ENCODE data around the gene PRR16.

Gene PRR16

DNA sequence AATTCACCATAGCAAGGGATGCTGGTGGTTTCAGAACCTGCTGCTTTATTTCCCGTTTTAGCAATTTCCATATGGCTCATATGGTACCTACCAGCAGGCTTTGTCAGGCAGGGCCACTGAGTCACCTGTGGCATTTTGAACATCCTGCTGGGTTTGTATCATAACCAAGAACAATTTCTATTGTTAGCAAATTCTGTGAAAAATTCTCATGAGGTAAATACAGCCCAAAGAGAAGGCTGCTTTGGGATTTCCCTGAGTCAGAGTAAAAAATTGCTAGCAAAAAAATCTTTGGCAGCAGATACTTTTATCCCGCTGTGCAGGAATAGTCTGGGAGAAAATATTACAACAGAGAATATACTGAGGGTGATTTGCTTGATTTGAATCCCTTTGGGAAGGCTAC is 52.7 kb downstream of the PRR16 start:
- DNase-seq (ENCODE audit: low read depth): no peak

DNA sequence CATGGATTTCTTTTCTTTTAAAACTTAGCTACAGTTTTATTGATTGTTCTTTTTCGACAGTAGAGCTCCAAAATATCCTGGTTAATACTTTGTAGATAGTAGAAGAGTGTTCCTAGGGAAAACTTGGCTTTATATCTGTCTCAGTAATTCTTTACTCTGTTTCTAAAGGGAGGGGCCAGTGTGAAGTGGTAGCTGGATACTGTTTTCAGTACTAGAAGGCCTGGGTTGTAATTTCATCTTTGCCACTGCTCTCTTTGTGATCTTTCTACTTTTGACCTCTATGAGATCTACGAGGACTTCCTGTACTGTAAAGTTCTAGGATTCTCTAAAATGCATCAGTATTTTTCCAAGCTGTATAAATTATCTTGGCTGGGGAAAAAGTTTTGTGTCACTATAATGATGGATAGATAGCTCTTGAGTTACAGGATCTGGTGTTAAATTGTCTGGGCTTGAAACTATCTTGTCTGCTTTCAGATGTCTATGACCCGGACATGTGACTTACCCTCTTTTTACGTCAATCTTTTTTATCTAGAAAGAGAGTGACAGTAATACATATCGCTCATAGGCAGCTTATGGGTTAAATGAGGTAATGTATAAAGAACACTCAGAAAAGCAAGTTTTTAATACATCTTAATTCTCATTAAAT is 53.6 kb downstream of the PRR16 start:
- DNase-seq (ENCODE audit: low read depth): no peak

DNA sequence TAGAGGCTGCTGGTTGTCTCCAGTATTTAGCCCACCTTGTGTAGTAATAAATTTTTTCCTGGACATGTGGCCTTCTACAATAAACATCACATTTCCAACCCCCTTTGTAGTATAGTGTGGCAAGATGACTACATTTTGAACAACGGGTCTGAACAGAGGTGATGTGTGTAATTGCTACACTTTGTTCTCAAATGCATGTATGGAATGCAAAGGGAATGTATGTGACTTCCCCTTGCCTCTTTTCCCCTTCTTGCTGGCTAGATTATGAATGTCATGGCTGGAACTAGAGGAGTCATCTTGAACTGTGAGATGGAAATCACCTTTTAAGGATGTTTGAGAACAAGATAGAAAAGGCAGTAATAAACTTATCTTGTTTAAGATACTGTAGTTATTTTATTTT is 54.5 kb downstream of the PRR16 start:
- DNase-seq (ENCODE audit: low read depth): no peak

DNA sequence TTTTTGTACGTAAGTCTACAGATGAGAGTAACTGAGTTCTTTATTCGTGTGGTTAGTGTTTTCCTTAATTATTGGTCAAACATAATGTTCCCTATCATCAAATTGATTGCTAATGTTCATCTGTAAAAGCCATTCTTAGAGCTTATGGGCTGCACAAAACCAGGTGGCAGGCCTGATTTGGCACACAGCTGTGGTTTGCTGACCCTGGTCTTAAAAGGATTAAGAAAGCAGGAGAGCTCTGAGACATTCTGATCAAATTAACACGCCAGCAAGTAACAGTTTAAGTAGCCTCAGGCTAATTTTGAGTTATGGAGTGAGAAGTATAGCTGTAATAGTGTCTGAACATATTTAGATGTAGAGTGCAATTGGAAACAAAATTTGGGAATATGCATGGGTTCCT is 63.2 kb downstream of the PRR16 start:
- DNase-seq (ENCODE audit: low read depth): no peak

DNA sequence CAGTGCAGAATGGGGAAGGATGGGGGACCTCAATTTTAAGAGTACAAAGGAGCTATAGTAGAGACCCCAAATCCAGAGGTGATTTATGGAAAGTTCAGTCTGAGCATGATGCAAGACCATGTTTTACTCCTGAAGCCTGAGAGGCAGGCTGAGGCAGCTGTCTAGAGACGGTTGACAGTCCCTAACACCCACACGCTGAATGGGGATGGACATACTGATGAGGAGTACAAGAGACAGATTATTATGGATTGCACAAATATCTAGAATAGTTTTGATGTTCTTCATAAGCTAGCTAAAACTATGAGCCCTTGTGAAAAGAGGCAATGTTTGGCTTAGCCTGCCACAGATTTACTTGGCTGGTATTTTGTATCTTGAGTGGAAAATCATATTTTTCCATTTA is 64.5 kb downstream of the PRR16 start:
- no peak for DNase-seq (ENCODE audit: low read depth)

DNA sequence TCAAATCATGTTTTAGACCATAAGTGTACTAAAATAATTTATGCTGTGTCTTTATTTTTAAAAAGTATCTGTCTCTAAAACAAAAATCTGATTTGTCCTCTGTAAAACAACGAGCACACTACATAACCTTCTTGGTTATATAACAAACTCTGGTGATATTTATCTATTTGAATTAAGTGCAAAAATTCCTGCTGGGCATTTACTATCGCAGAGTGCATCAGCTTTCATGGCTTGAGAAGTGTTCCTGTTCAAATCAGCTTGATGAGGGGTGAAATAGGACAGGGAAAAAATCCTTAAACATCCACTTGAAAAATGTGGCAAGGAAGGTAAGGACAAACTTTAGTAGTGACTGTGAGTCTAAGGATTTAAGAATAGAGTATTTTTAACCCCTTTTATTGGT is 65.3 kb downstream of the PRR16 start:
- DNase-seq (ENCODE audit: low read depth): no peak

DNA sequence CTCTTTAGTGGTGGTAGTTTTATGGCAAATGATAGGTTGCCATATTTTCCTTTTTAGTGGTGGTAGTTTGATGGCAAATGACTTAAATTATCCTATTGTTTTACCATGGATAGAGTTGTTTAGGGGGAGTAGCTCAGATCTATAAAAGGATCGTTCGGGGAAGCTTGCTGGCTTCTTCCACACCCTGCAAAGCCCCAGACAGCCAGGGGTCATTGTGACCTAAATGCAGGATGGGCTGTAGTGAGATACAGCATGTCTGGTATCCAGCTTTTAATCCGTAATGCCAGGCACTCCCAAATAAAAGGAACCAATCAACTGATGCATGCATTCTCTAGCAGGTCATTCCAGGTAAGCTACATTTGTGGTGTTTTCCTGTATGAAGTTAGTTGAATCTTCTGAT is 67.1 kb downstream of the PRR16 start:
- DNase-seq (ENCODE audit: low read depth): no peak

DNA sequence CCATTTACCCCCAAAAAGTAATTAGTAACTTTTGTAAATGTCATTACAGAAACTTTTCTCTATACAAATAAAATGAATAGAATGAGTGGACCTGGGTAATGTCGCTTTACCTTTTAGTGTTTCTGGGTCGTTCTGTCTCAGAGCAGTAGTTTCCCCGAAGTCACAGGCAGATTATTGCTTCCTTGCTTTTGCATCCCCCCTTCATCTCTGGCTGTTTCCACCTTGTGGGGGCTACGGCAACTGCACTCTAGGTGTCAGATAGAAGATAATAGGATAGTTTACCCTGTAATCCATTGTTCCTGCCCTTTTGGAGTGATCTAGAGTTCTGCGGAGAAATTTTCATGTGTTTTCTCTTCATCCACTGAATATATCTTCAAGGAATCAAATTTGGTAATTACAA is 68.7 kb downstream of the PRR16 start:
- DNase-seq (ENCODE audit: low read depth): no peak

DNA sequence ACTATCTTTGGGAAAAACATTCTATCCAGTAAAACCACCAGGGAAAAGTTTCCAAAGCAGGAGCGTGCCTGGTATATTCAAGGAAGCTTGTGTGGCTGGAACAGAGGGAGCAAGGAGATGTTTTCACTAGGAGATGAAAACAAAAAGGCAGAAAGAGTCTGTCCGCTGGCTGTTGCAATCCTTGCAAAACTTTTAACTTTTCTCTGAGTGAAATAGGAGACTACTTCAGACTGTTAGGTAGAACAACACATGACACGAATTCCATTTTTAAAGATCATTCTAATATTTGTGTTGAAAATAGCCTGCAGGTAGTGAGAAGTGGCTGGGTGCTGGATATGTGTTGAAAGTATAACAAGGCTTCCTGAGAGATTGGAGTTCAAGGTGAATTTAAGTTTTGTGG is 69.5 kb downstream of the PRR16 start:
- DNase-seq (ENCODE audit: low read depth): no peak

DNA sequence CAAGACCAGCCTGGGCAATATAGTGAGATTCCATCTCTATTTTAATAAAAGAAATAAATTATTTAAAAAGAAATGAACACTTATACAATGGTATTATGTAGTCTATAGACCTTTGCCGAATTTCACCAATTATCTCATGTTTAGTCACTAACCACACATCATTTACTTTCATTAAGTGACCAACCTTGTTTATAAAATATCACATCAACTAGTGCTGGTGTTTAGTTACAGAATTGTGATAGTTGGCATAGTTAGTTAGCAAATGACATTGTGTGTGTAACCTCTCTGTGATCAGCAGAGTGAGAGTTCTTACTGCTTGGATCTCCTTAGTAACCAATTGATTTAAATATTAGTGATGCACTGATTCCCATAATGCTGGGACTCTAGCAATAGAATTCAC is 71.8 kb downstream of the PRR16 start:
- no peak for DNase-seq (ENCODE audit: low read depth)

DNA sequence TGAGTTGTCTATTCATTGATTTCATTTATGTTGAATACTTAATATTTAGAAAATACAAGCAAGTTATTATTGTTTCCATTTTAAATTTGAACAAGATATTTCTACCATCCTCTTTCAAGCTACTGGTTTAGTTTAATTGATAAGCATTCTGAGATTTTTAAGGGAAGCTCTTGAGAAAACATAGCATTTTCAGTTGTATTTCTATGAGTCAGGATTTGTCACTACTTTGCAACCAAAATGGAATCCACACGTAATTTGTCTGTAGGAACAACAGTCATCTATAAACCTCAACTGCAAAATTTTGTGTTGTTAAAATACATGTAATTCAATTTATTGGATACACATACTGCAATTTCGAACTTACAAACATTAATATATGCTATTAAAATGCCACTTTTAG is 74.0 kb downstream of the PRR16 start:
- no peak for DNase-seq (ENCODE audit: low read depth)

DNA sequence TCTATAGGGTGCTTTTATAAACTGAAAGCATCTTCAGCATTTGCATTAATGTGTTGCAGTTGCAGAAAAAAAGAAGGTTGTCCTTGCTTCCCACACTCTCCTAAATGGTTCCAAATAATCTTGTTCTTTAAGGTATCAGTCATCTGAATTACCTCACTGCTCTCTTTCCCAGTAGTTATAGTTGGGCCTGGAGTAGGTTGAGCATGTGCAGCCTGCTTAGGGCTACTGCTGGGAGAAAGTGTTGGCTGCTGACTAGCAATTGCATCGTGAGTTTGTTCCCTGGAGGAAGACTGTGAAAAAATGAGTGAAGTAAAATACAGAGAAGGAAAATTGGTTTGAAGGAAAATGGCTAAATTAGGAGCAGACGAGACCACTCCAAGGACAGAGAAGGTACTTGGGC is 74.5 kb downstream of the PRR16 start:
- no peak for DNase-seq (ENCODE audit: low read depth)

DNA sequence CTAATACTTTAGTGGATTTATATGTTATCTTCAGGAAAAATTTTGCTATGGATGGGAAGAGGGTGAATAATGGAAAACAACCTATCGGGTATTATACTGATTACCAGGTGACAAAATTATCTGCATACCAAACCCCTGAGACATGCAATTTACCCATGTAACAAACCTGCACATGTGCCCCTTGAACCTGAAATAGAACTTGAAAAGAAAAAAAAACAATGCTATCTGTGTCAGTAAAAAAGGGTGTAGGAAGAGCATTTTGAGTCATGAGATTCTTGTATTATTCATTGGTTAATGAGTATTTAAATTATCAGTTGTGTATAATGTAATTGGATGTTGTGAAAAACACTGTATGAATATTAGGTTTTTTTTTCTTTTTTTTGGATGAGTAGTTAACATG is 75.4 kb downstream of the PRR16 start:
- DNase-seq (ENCODE audit: low read depth): no peak

DNA sequence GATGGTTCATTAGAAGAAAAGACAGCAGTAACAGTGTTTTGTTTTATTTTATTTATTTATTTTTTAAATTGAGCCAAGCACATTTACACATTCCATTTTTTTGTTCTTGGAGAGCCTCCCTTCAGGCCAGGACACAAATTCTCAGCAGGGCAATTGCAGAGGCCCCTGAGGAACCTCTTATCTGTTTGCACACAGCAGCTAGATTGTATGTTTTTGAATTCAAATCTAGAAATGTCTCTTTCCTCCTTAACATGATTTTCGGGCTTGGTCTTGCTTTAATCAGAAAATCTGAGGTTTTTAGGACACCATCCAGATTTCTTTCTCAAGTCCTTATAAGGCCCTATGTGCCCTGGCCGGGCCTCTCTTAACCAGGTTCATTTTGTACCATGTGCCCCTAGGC is 76.0 kb downstream of the PRR16 start:
- DNase-seq (ENCODE audit: low read depth): no peak

DNA sequence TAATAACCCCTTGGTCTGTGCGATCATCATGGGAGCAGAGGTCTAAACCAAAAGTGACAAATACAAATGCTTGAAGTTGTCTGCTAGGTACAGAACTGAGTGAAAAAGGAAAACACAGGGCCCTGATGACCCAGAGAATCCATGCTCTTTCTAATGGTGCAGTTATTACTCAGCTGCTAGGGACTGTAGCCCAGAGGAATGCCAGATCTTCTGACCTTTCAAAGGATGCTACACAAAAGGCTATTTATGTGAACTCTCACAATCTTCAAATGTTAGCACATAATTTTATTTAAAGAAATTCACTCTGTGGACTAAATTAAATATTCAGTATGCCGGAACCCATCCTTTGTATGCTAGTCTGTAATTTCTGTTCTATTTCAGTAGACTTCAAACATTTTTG is 79.9 kb downstream of the PRR16 start:
- DNase-seq (ENCODE audit: low read depth): no peak

DNA sequence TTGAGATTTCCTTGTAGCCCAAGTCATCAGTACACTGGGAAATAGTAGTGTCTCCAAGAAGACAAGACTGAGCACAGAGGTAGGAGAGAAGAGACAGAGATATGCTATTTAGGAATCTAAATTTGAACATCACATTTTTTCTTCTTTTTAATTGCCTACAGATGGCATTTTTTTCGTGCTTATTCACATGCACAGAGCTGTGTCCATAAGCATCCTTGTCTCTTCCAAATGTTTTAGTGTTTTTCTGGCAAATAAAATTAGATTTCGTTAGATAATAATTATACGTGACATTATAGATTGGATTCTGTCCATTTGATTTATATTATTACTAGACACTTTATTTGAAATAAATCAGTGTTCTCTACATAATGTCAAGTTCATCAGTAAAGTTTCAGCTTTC is 80.9 kb downstream of the PRR16 start:
- DNase-seq (ENCODE audit: low read depth): no peak

DNA sequence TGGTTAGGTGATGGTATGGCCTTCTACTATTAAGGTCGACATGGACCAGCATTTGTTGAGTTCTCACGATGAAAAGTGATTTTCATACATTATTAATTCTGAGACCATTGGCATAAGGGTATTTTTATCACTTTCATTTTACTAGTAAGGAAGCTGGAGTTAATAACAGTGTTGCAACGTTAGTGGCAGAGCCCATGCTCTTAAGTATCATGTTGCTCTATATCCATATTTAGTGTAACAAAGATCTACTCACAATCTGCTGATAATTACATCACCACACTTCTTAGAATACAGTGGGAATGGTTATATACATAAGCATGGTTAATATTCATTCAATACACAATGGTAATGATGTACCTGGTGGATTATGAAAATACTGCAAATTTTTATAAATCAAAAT is 81.9 kb downstream of the PRR16 start:
- no peak for DNase-seq (ENCODE audit: low read depth)

DNA sequence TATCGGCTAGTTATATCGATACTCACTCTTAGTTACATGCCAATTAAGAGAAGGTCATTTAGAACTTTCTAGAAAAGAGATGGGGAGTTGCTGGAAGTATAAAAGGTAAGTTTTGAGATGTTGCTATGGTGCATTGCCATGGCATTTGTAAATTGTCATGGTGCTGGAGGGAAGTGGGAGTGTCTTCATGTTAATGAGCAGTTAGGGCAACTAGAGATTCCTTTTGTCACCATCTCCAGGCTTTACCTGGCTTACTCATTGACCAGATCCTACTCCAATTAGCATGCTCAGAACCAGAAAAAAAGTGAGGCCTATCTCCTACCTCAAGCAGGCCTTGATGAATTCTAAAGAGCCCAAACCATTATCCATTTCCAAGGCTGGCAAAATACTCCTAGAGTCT is 82.8 kb downstream of the PRR16 start:
- DNase-seq (ENCODE audit: low read depth): no peak

DNA sequence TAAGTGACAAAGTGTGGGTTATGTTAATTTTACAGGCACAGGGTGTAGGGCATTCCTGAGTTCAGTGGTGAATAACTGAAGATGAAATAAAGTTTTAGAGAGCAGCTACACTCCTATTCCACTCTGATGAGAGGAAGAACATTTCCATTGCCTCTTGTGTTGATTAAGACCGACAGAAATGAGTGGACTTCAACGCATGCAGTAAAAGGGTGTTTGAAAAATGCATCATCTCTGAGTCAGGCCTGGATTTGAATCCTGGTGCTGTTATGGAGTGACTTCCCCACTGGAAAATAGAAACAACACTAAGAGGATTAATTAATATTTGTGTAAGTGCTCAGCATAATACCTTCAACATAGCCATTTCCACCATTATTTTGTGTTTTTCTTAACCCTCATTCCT is 86.3 kb downstream of the PRR16 start:
- no peak for DNase-seq (ENCODE audit: low read depth)

DNA sequence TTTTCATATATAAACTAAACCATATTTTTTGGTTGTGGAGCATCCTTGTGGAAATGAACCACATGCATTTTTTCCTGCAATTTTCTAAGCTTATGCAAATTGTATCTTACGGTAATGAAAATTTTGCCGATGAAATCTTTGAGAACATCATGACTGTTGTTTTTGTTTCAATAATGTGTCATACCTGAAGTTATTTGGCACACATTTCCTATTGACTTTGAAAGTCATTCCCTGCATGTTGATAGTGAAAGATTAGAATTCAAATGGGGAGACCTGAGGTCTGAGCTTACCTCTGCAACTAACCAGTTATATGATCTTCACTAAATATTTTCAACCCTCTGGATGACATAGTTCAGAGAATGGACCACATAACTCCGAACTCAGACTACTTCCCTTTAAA is 88.5 kb downstream of the PRR16 start:
- no peak for DNase-seq (ENCODE audit: low read depth)

DNA sequence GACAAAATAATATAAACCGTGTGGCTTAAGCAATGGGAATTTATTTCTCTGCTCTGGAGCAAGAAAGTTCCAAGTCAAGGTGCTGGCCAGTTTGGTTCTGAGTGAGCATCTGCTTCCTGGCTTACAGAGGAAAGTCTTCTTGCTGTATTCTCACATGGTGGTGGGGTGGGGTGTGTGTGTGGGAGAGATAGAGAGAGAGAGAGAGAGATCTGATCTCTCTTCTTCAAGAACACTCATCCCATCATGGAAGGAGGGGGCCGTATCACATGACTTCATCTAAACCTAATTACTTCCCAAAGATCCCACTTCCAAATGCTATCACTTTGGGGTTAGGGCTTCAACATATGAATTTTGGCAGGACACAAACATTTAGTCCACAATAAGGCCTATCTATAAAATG is 91.2 kb downstream of the PRR16 start:
- DNase-seq (ENCODE audit: low read depth): no peak

DNA sequence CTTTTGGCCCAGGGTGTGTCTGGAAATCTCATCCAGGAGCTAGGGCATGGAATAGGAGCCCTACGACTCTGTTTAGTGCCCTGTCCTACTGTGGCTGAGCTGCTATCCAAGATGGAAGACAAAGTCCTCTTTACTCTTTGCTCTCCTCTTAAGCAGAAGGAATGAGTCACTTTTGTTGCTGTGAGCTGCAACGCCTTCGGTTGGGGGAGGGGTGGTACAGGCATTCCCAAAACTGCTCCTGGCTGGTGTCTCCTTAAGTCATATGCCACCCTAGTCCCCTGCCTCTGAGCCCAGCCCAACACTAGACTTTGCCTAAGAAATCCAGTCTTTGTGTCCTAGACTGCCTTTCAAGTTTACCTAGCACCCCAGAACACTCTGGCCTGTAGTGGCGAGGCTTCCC is 99.9 kb downstream of the PRR16 start:
- no peak for DNase-seq (ENCODE audit: low read depth)

DNA sequence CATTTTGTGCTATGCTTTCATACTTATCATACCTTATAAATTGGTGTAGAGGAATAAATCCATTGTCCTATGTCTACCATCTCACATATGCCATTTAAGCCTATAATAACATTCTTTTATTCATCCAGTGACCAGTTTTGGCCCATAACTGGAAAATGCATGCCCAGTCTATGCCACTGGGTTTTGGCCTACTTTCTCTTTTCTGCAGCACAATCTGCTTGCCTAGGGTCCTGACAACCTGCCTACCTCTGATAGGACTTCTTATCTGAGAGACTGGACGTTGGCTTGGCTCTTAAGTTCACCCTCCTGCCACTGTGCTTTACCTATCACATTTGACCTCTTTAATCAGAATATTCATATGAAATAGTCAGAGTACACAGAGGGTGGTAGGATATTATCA is 103.0 kb downstream of the PRR16 start:
- no peak for DNase-seq (ENCODE audit: low read depth)

DNA sequence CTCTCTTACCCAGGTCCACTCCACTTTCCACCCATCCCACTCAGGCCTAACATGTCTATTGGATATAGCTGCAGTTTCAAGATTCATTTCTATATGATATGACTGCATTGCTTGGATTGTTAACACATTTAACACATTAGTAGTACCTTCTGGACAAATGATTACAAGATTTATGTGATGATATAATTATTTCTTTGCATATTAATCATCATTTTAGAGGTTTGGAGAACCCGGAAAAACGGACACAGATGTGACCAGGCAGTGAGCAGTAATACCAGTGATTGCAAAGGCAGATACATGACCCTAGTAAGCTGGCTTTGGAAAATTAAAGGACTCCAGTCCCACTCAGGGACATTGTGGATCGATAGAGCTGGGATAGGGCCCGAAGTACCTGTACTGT is 103.8 kb downstream of the PRR16 start:
- no peak for DNase-seq (ENCODE audit: low read depth)

DNA sequence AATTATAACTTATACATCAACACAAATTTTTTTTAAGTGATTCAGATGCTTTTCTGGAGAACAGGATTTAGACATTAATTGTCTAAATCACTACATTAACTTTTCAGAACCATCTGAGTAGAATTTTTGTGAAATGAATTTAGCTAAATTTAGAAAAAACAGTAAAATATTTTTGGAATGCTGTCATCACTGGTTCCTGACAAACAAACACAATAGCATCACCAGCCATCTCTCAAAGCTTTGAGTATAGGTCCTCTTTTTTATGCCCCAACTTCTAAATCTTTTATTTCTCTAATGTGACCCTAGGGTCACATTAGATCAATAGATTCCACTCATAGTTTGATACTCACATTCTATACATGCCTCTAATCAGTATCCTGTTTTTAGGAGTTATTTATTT is 104.6 kb downstream of the PRR16 start:
- no peak for DNase-seq (ENCODE audit: low read depth)
